Bronchial epithelial cell (primary cell): Measurements from ENCODE around the gene TAS2R30. TPM values are rescaled to one million over a fixed set of nuclear protein-coding genes. Genes with fewer than 3 reads are reported as not detected.

Experiments
- DNase-seq: peaks from one replicate; pipeline ENCODE4 v3.0.0-alpha.2; 2010; ENCODE audit warnings: low read depth
- FAIRE-seq: peaks from 2 replicates; lab custom pipeline; 2011; peaks lifted over from hg19 to GRCh38; lab: Jason Lieb, UNC
- H3K27me3 ChIP-seq: 2 replicates; pipeline ENCODE4 v1.5.1; 2011; ENCODE audit warnings: low read length; ENCODE audit not compliant: control insufficient read depth, insufficient read depth
- H3K36me3 ChIP-seq: 2 replicates; pipeline ENCODE4 v1.5.1; 2011; ENCODE audit warnings: low read length; ENCODE audit not compliant: control insufficient read depth, insufficient read depth
- H3K4me3 ChIP-seq: 2 replicates; pipeline ENCODE4 v1.5.1; 2011; ENCODE audit warnings: mild to moderate bottlenecking, low read depth, low read length, control low read depth
- total RNA-seq: library from RNA; depleted of rRNA; stranded (reverse); fragments of >200 nt; gene quantifications from 2 replicates; pipeline ENCODE4 v1.2.1, GENCODE V29; 2014
- TF ChIP-seq, protein P1 (sequence below): IDR thresholded peaks from 2 replicates; pipeline ENCODE4 v1.5.1; 2011; ENCODE audit warnings: mild to moderate bottlenecking, moderate library complexity, low read length, control low read depth, inconsistent platforms; ENCODE audit not compliant: insufficient read depth, severe bottlenecking

Gene TAS2R30
- total RNA-seq, 1 donor from 2014 or later: 4.5 TPM

- H3K27me3 ChIP-seq: no peaks in the 10 kb centered on the region
- FAIRE-seq (no peak), DNase-seq (peak; percentile 8)
- H3K36me3 ChIP-seq: peaks cover 2% of the 10 kb centered on the region
- TF ChIP-seq, protein P1, sequence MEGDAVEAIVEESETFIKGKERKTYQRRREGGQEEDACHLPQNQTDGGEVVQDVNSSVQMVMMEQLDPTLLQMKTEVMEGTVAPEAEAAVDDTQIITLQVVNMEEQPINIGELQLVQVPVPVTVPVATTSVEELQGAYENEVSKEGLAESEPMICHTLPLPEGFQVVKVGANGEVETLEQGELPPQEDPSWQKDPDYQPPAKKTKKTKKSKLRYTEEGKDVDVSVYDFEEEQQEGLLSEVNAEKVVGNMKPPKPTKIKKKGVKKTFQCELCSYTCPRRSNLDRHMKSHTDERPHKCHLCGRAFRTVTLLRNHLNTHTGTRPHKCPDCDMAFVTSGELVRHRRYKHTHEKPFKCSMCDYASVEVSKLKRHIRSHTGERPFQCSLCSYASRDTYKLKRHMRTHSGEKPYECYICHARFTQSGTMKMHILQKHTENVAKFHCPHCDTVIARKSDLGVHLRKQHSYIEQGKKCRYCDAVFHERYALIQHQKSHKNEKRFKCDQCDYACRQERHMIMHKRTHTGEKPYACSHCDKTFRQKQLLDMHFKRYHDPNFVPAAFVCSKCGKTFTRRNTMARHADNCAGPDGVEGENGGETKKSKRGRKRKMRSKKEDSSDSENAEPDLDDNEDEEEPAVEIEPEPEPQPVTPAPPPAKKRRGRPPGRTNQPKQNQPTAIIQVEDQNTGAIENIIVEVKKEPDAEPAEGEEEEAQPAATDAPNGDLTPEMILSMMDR: no peak
- H3K4me3 ChIP-seq: no peak overlapping the region
Observed at GRCh38 chr12:11162502-11162901, 28.1 kb upstream of the TAS2R30 start.

- TF ChIP-seq, protein P1: no peak
- H3K27me3 ChIP-seq: no peaks in the 10 kb centered on the region
- H3K36me3 ChIP-seq: no peaks in the 10 kb centered on the region
- DNase-seq (no peak), FAIRE-seq (no peak)
- H3K4me3 ChIP-seq: no peak overlapping the region
Observed at GRCh38 chr12:11158885-11159444, 24.5 kb upstream of the TAS2R30 start.

DNA sequence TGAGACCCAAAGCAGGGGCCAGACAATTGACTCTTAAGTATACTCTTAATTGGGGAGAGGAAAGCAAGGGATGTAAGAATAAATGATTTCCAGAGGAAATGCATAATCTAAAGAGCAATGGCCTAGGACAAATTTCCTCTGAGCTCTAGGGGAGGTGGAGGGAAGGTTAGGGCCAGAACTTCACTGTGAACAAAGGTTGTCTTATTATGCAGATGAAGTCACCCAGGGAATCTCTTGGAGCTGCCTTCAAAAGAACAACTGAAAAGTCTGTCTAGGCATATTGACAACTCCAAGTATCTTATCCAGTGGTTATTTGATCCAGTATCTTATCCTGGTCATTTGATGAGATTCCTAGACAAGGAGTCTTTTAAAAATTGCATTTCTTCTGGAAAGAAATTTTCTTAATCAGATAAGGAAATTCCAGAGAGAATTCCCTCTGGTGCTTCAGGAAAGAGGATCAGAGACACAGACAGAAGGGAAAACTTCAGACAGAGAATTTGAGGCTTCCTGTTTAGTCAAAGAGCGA lies 20.0 kb upstream of the TAS2R30 start:
- FAIRE-seq (no peak), DNase-seq (no peak)
- TF ChIP-seq, protein P1: no peak
- no peaks in the 10 kb centered on the region for H3K27me3 ChIP-seq
- no peaks in the 10 kb centered on the region for H3K36me3 ChIP-seq
- H3K4me3 ChIP-seq: no peak overlapping the region

DNA sequence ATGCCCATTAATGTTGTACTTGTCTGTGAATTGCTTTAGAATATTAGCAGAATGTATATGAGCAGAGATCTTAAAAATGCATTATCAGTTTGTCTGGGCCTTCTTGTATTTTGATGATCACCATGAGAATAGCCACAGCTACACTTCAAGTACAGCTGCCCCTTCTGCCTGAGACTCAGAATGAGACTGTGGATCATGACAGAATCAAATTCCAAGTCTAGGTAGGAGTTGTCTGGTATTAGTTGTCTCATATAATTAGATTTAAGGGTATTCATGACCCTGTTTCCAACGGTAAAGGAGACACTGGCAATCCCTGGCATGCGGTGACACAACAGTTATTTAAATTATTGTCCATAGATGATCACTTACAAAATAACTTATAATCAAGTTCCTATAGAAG lies 18.3 kb upstream of the TAS2R30 start:
- TF ChIP-seq, protein P1: no peak

GRCh38 chr12:11150832-11151231 lies 16.4 kb upstream of the TAS2R30 start:
- TF ChIP-seq, protein P1: no peak
- no peak for DNase-seq
- no peaks in the 10 kb centered on the region for H3K27me3 ChIP-seq
- no peaks in the 10 kb centered on the region for H3K36me3 ChIP-seq
- no peak for FAIRE-seq
- no peak overlapping the region for H3K4me3 ChIP-seq

More for the DNA sequence above, 18.3 kb upstream of the TAS2R30 start:
- no peak overlapping the region for H3K4me3 ChIP-seq
- H3K36me3 ChIP-seq: no peaks in the 10 kb centered on the region
- FAIRE-seq (no peak), DNase-seq (no peak)
- H3K27me3 ChIP-seq: no peaks in the 10 kb centered on the region

- FAIRE-seq (no peak), DNase-seq (no peak)
- Histone ChIP-seq H3K4me3 (no peak overlapping the region), H3K27me3 (no peaks in the 10 kb centered on the region), H3K36me3 (no peaks in the 10 kb centered on the region)
- TF ChIP-seq, protein P1: no peak
Observed at GRCh38 chr12:11147420-11147819, 13.0 kb upstream of the TAS2R30 start.
